A549 (cell line): ENCODE data around the gene HYAL4. TPM values are rescaled to one million over a fixed set of nuclear protein-coding genes. Genes with fewer than 3 reads are reported as not detected.
A peak's percentile ranks its signal among the peaks of the same experiment; 100 is the strongest.

Experiments used
- ATAC-seq, 2 experiments: fragments of 200-7000 bp in 1 of 2; fragments of >200 bp in 1 of 2; cut with Nextera tagmentation in 1 of 2; cut with Tn5 transposase in 1 of 2; 3 replicates each; pipeline versions ENCODE4 v1.8.0 to v1.9.1; 2018 to 2020; ENCODE audit warnings: mild to moderate bottlenecking in 1 of 2, moderate library complexity in 1 of 2
- CTCF ChIA-PET: fragments of 300-600 bp; sonication (Branson Sonifier 250); formaldehyde crosslinking; extraction: SDS; loops from one replicate; lab custom pipeline; 2021; ENCODE audit warnings: antibody characterized with exemption, inconsistent platforms; lab: Yijun Ruan, JAX
- POLR2A ChIA-PET: fragments of 350-600 bp; formaldehyde crosslinking; extraction: SDS; loops from one replicate; lab custom pipeline; 2021; ENCODE audit warnings: antibody characterized with exemption, inconsistent platforms; lab: Yijun Ruan, JAX
- DNase-seq, 2 experiments: peaks; one replicate each; pipeline versions ENCODE4 v3.0.0 to v3.0.0-alpha.2; 2011 to 2016; ENCODE audit warnings: low read depth in 1 of 2, low spot score in 1 of 2
- FAIRE-seq: peaks from 2 replicates; lab custom pipeline; 2011; peaks lifted over from hg19 to GRCh38; lab: Jason Lieb, UNC
- H3K27ac ChIP-seq, 2 experiments: fragments of >200 bp; sonication (Bioruptor Twin); formaldehyde crosslinking; 3 replicates each; pipeline ENCODE4 v1.5.1; 2016 to 2017
- H3K4me1 ChIP-seq: fragments of >200 bp; sonication (Bioruptor Twin); formaldehyde crosslinking; 3 replicates; pipeline ENCODE4 v1.6.1; 2016
- H3K4me2 ChIP-seq: fragments of >200 bp; sonication (Bioruptor Twin); formaldehyde crosslinking; 3 replicates; pipeline ENCODE4 v1.6.1; 2016
- H3K4me3 ChIP-seq: fragments of >200 bp; sonication (Bioruptor Twin); formaldehyde crosslinking; 3 replicates; pipeline ENCODE4 v1.5.1; 2016
- H3K9me3 ChIP-seq: fragments of >200 bp; sonication (Bioruptor Twin); formaldehyde crosslinking; 3 replicates; pipeline ENCODE4 v1.6.1; 2016
- ATOH8 ChIP-seq: fragments of 250-450 bp; sonication (Bioruptor Pico); IDR thresholded peaks from 2 replicates; pipeline ENCODE4 v1.5.0; 2020; ENCODE audit warnings: low read depth, mild to moderate bottlenecking, moderate library complexity
- BHLHE40 ChIP-seq: IDR thresholded peaks from 2 replicates; pipeline ENCODE4 v1.6.1; 2012; ENCODE audit warnings: low read depth, low read length, inconsistent platforms
- CBX2 ChIP-seq: fragments of 200-600 bp; sonication (generic); IDR thresholded peaks from 2 replicates; pipeline ENCODE4 v1.6.1; 2016; ENCODE audit warnings: low read depth, mild to moderate bottlenecking, borderline replicate concordance
- CEBPB ChIP-seq, 2 experiments: fragments of >200 bp in 1 of 2; sonication (Bioruptor Twin) in 1 of 2; formaldehyde crosslinking in 1 of 2; IDR thresholded peaks; 2 replicates each; pipeline ENCODE4 v1.6.1; 2012 to 2016
- CHD4 ChIP-seq: fragments of 200-600 bp; sonication (generic); IDR thresholded peaks from 2 replicates; pipeline ENCODE4 v1.6.1; 2016; ENCODE audit warnings: antibody characterized with exemption, mild to moderate bottlenecking, borderline replicate concordance
- CTCF ChIP-seq: fragments of >200 bp; sonication (Bioruptor Twin); formaldehyde crosslinking; IDR thresholded peaks from 3 replicates; pipeline ENCODE4 v1.5.1; 2016
- EHF ChIP-seq: fragments of 250-450 bp; sonication (Bioruptor Pico); IDR thresholded peaks from 2 replicates; pipeline ENCODE4 v1.5.0; 2020; ENCODE audit warnings: mild to moderate bottlenecking
- EHMT2 ChIP-seq: fragments of 200-600 bp; sonication (generic); IDR thresholded peaks from 2 replicates; pipeline ENCODE4 v1.6.1; 2016; ENCODE audit warnings: antibody characterized with exemption, low read depth, mild to moderate bottlenecking, moderate library complexity
- EP300 ChIP-seq, 2 experiments: fragments of >200 bp; sonication (Bioruptor Twin); formaldehyde crosslinking; IDR thresholded peaks; 2 replicates in 1 of 2; 3 replicates in 1 of 2; pipeline ENCODE4 v1.6.1; 2016 to 2017
- ESRRA ChIP-seq: fragments of 150-350 bp; IDR thresholded peaks from 2 replicates; pipeline ENCODE4 v1.6.1; 2014; ENCODE audit warnings: mild to moderate bottlenecking, low read length, borderline replicate concordance
- FOSB ChIP-seq: fragments of 250-450 bp; sonication (Bioruptor Pico); IDR thresholded peaks from 2 replicates; pipeline ENCODE4 v1.5.0; 2020; ENCODE audit warnings: mild to moderate bottlenecking, moderate library complexity
- FOXS1 ChIP-seq: fragments of 250-450 bp; sonication (Bioruptor Pico); IDR thresholded peaks from 2 replicates; pipeline ENCODE4 v1.5.0; 2020; ENCODE audit warnings: mild to moderate bottlenecking, moderate library complexity
- HOXB13 ChIP-seq: fragments of 250-450 bp; sonication (Bioruptor Pico); IDR thresholded peaks from 2 replicates; pipeline ENCODE4 v1.5.0; 2020; ENCODE audit warnings: low read depth, mild to moderate bottlenecking, moderate library complexity
- KDM5A ChIP-seq: fragments of 200-600 bp; sonication (generic); IDR thresholded peaks from 2 replicates; pipeline ENCODE4 v1.6.1; 2016; ENCODE audit warnings: antibody characterized with exemption, mild to moderate bottlenecking
- MAFK ChIP-seq: fragments of 450-650 bp; IDR thresholded peaks from 2 replicates; pipeline ENCODE4 v1.6.1; 2014; ENCODE audit not compliant: partially characterized antibody
- NPAS2 ChIP-seq: fragments of 250-450 bp; sonication (Bioruptor Pico); IDR thresholded peaks from 2 replicates; pipeline ENCODE4 v1.8.0; 2022; ENCODE audit warnings: mild to moderate bottlenecking, moderate library complexity, borderline replicate concordance
- PHF8 ChIP-seq: fragments of 200-600 bp; sonication (generic); IDR thresholded peaks from 2 replicates; pipeline ENCODE4 v1.6.1; 2016; ENCODE audit warnings: low read depth, mild to moderate bottlenecking, antibody characterized with exemption, moderate library complexity, borderline replicate concordance
- RAD21 ChIP-seq, 2 experiments: fragments of >200 bp in 1 of 2; sonication (Bioruptor Twin) in 1 of 2; formaldehyde crosslinking in 1 of 2; IDR thresholded peaks in 1 of 2; conservative IDR thresholded peaks in 1 of 2; 2 replicates in 1 of 2; 3 replicates in 1 of 2; pipeline ENCODE4 v1.6.1; 2012 to 2018; ENCODE audit warnings: inconsistent platforms in 1 of 2
- RARB ChIP-seq: fragments of 250-450 bp; sonication (Bioruptor Pico); IDR thresholded peaks from 2 replicates; pipeline ENCODE4 v1.8.0; 2021; ENCODE audit warnings: mild to moderate bottlenecking, moderate library complexity
- RCOR1 ChIP-seq: fragments of 150-350 bp; IDR thresholded peaks from 2 replicates; pipeline ENCODE4 v1.6.1; 2014; ENCODE audit warnings: antibody characterized with exemption, low read length, low read depth
- SMC3 ChIP-seq: fragments of >200 bp; sonication (Bioruptor Twin); formaldehyde crosslinking; IDR thresholded peaks from 3 replicates; pipeline ENCODE4 v1.6.1; 2018; ENCODE audit warnings: inconsistent platforms
- SREBF2 ChIP-seq: fragments of 450-650 bp; IDR thresholded peaks from 2 replicates; pipeline ENCODE4 v1.6.1; 2014; ENCODE audit warnings: mild to moderate bottlenecking, moderate library complexity
- TP53 ChIP-seq: fragments of 250-450 bp; sonication (Bioruptor Pico); IDR thresholded peaks from 2 replicates; pipeline ENCODE4 v1.5.0; 2021; ENCODE audit warnings: mild to moderate bottlenecking, moderate library complexity
- WGBS: methylation state at CpG from one replicate; pipeline ENCODE4 v1.1.6; 2017; ENCODE audit errors: missing lambda C conversion rate; 5-methylcytosine and 5-hydroxymethylcytosine counted together
- polyA plus RNA-seq, 4 experiments: library from polyadenylated mRNA; depleted of rRNA in 3 of 4; stranded (reverse); fragments of >200 nt; fragmentation: RNase III in 1 of 4; extraction: RNeasy Plus Mini Kit Qiagen cat#74134 plus additional on column Dnase treatment in 1 of 4; gene quantifications; 2 replicates in 3 of 4; 3 replicates in 1 of 4; pipeline ENCODE4 v1.2.3, GENCODE V29; 2011 to 2017

The HYAL4 gene
- polyA plus RNA-seq, 2 of the 4 experiments (the other 2 are of a cell fraction): 0.30 TPM; not detected in 1

DNA sequence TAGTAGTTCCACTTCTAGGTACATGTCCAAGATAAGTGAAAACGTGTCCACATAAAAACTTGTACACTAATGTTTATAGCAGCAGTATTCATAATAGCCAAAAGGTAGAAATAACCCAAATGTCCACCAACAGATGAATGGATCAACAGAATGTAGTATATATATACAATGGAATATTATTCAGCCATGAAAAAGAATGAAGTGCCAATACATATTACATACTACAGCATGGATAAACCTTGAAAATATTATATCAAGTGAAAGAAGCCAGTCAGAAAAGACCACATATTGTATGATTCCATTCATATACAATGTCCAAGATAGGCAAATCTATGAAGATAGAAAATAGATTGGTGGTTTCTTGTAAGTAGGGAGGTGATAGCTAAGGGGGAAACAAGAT, 48.4 kb upstream of the HYAL4 start:
- peaks cover 4% of the 10 kb centered on the region; the same call in 1 of the 3 replicates for H3K4me1 ChIP-seq
- CTCF ChIA-PET: interaction anchor here (1.1 to 5.4 kb wide), 13 partner anchors 11 to 105 kb away, joined by 3 to 75 read pairs (median 9); partner anchors contain the start of gene WASL
- H3K9me3 ChIP-seq: no peaks in the 10 kb centered on the region
- no peak for DNase-seq
- no peak overlapping the region for H3K4me3 ChIP-seq
- no peak for FAIRE-seq
- H3K4me2 ChIP-seq: no peak overlapping the region
- TF ChIP-seq TP53 (CRISPR knock-in tag): no peak
- no peak for TF ChIP-seq KDM5A
- TF ChIP-seq PHF8: no peak
- TF ChIP-seq RARB (CRISPR knock-in tag): no peak
- TF ChIP-seq CBX2: no peak
- no peak for TF ChIP-seq RCOR1
- TF ChIP-seq EP300 (IDR thresholded peaks at IDR 0.05): no peak
- no peak for TF ChIP-seq CTCF
- no peak for TF ChIP-seq BHLHE40
- no peak for TF ChIP-seq NPAS2 (CRISPR knock-in tag)
- no peak for TF ChIP-seq HOXB13 (CRISPR knock-in tag)
- TF ChIP-seq CHD4: no peak
- TF ChIP-seq SREBF2: no peak
- TF ChIP-seq, all 56 proteins: peak for 0
- no peak overlapping the region for H3K27ac ChIP-seq
- 58% methylated on average over 1 of the region's 1 CpG for WGBS
- POLR2A ChIA-PET: no interaction called here
- ATAC-seq: no peak

- WGBS: 46% methylated on average over 2 of the region's 2 CpGs
- ChIA-PET CTCF (interaction anchor here (0.5 to 5.4 kb wide), 44 partner anchors 9 to 1003 kb away, joined by 3 to 75 read pairs (median 3); partner anchors contain the start of genes HYAL4 and WASL), POLR2A (no interaction called here)
- Histone ChIP-seq H3K4me1 (peaks cover 4% of the 10 kb centered on the region; the same call in 1 of the 3 replicates), H3K27ac (no peak overlapping the region), H3K9me3 (no peaks in the 10 kb centered on the region), H3K4me3 (no peak overlapping the region), H3K4me2 (0 out of 3 replicates have a peak overlapping the region, but pooled peaks have one; percentile 1)
- ATAC-seq (peak; percentile 66 to 86), DNase-seq (peak; percentile 7 to 54), FAIRE-seq (no peak)
- TF ChIP-seq EHF (CRISPR knock-in tag) (no peak), CEBPB (IDR thresholded peaks at IDR 0.05) (peak; percentile 30 to 36; a peak in 2 of 4 replicates), RAD21 (conservative IDR thresholded peaks at IDR 0.05 in 1 of 2, IDR thresholded peaks at IDR 0.05 in 1 of 2) (peak; percentile 81 to 89), EHMT2 (no peak), SMC3 (peak; percentile 89), MAFK (peak; percentile 12), FOXS1 (CRISPR knock-in tag) (no peak), CTCF (peak; percentile 87), FOSB (CRISPR knock-in tag) (no peak), ESRRA (no peak), ATOH8 (CRISPR knock-in tag) (no peak)
These were observed 47.1 kb upstream of the HYAL4 start for GRCh38 chr7:123797673-123798531.
